GM12875 (cell line): ENCODE data around the gene RORB.

Source experiments
- H3K4me3 ChIP-seq: one replicate; pipeline ENCODE4 v1.5.1; 2011; ENCODE audit warnings: low read depth, low read length, control low read depth
- CTCF ChIP-seq: IDR thresholded peaks from 2 replicates; pipeline ENCODE4 v1.5.1; 2011; ENCODE audit warnings: low read depth, mild to moderate bottlenecking, control low read depth, inconsistent platforms, low read length, moderate library complexity, borderline replicate concordance; ENCODE audit not compliant: insufficient read depth

Gene RORB

GRCh38 chr9:74499111-74499601 lies 2.0 kb downstream of the RORB start:
- no peak for TF ChIP-seq CTCF
- H3K4me3 ChIP-seq = no peak overlapping the region

GRCh38 chr9:74499770-74500583 lies 2.8 kb downstream of the RORB start:
- H3K4me3 ChIP-seq = no peak overlapping the region
- TF ChIP-seq CTCF = no peak

GRCh38 chr9:74500584-74500924 lies 3.4 kb downstream of the RORB start:
- H3K4me3 ChIP-seq = no peak overlapping the region
- TF ChIP-seq CTCF = no peak

- H3K4me3 ChIP-seq = no peak overlapping the region
- TF ChIP-seq CTCF = no peak
Measured at GRCh38 chr9:74501570-74501969, 4.4 kb downstream of the RORB start.

GRCh38 chr9:74503219-74503618 lies 6.1 kb downstream of the RORB start:
- no peak for TF ChIP-seq CTCF
- H3K4me3 ChIP-seq = no peak overlapping the region

GRCh38 chr9:74503666-74504065 lies 6.5 kb downstream of the RORB start:
- TF ChIP-seq CTCF = no peak
- no peak overlapping the region for H3K4me3 ChIP-seq

- no peak overlapping the region for H3K4me3 ChIP-seq
- TF ChIP-seq CTCF = no peak
Measured at GRCh38 chr9:74511333-74511732, 14.2 kb downstream of the RORB start.
